Fibroblast of peridontal ligament (primary cell): ENCODE measurements around the gene HMGN1.
A peak's percentile ranks its signal among the peaks of the same experiment; 100 is the strongest.
"Not testable (repeated sequence)": the region's sequence is repeated elsewhere in the genome, so short reads cannot be mapped to it uniquely, and the experiment has no call there.

ENCODE experiments used
- DNase-seq: peaks from one replicate; pipeline ENCODE4 v3.0.0-alpha.2; 2010; ENCODE audit errors: extremely low read depth

Gene HMGN1

GRCh38 chr21:39348355-39349210 lies at the start of gene HMGN1:
HMGN1 (minus strand) TSS chr21:39349088; CDS start chr21:39348917, 171 bp downstream.
- DNase-seq, result peak; percentile 49

- DNase-seq, result no peak
Observed at GRCh38 chr21:39397646-39398385, 48.9 kb upstream of the HMGN1 start.

GRCh38 chr21:39392981-39393380 lies 44.1 kb upstream of the HMGN1 start:
- DNase-seq, result no peak

GRCh38 chr21:39390212-39390765 lies 41.4 kb upstream of the HMGN1 start:
- no peak for DNase-seq

- DNase-seq, result no peak
Observed at GRCh38 chr21:39388811-39389155, 39.9 kb upstream of the HMGN1 start.

GRCh38 chr21:39388038-39388810 lies 39.3 kb upstream of the HMGN1 start:
- peak; percentile 75 for DNase-seq

GRCh38 chr21:39387461-39388037 lies 38.7 kb upstream of the HMGN1 start:
- peak; percentile 85 for DNase-seq

GRCh38 chr21:39386899-39387298 lies 38.0 kb upstream of the HMGN1 start:
- DNase-seq, result no peak

GRCh38 chr21:39386194-39386593 lies 37.3 kb upstream of the HMGN1 start:
- peak; percentile 9 for DNase-seq

- peak; percentile 77 for DNase-seq
Observed at GRCh38 chr21:39385299-39386145, 36.6 kb upstream of the HMGN1 start.

GRCh38 chr21:39384674-39385298 lies 35.9 kb upstream of the HMGN1 start:
- DNase-seq, result no peak

- DNase-seq, result not testable (repeated sequence)
Observed at GRCh38 chr21:39382096-39382495, 33.2 kb upstream of the HMGN1 start.

- peak; percentile 4 for DNase-seq
Observed at GRCh38 chr21:39381009-39381408, 32.1 kb upstream of the HMGN1 start.

GRCh38 chr21:39379986-39380891 lies 31.4 kb upstream of the HMGN1 start:
- peak; percentile 94 for DNase-seq

GRCh38 chr21:39377444-39378050 lies 28.7 kb upstream of the HMGN1 start:
- no peak for DNase-seq

GRCh38 chr21:39375446-39375845 lies 26.6 kb upstream of the HMGN1 start:
- no peak for DNase-seq

- no peak for DNase-seq
Observed at GRCh38 chr21:39374046-39374445, 25.2 kb upstream of the HMGN1 start.

- peak; percentile 51 for DNase-seq
Observed at GRCh38 chr21:39373634-39374033, 24.7 kb upstream of the HMGN1 start.

GRCh38 chr21:39369896-39370288 lies 21.0 kb upstream of the HMGN1 start:
- DNase-seq, result not testable (repeated sequence)
